Retina (tissue), 1 donor: ENCODE results near the gene RAB11FIP2.
"Not testable (repeated sequence)": the region's sequence is repeated elsewhere in the genome, so short reads cannot be mapped to it uniquely, and the experiment has no call there.

Source experiments
- DNase-seq: peaks from one replicate; pipeline ENCODE4 v3.0.0-alpha.2; 2016

RAB11FIP2 gene, protein sequence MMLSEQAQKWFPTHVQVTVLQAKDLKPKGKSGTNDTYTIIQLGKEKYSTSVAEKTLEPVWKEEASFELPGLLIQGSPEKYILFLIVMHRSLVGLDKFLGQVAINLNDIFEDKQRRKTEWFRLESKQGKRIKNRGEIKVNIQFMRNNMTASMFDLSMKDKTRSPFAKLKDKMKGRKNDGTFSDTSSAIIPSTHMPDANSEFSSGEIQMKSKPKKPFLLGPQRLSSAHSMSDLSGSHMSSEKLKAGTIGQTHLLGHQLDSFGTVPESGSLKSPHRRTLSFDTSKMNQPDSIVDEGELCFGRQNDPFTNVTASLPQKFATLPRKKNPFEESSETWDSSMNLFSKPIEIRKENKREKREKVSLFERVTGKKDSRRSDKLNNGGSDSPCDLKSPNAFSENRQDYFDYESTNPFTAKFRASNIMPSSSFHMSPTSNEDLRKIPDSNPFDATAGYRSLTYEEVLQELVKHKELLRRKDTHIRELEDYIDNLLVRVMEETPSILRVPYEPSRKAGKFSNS

DNA sequence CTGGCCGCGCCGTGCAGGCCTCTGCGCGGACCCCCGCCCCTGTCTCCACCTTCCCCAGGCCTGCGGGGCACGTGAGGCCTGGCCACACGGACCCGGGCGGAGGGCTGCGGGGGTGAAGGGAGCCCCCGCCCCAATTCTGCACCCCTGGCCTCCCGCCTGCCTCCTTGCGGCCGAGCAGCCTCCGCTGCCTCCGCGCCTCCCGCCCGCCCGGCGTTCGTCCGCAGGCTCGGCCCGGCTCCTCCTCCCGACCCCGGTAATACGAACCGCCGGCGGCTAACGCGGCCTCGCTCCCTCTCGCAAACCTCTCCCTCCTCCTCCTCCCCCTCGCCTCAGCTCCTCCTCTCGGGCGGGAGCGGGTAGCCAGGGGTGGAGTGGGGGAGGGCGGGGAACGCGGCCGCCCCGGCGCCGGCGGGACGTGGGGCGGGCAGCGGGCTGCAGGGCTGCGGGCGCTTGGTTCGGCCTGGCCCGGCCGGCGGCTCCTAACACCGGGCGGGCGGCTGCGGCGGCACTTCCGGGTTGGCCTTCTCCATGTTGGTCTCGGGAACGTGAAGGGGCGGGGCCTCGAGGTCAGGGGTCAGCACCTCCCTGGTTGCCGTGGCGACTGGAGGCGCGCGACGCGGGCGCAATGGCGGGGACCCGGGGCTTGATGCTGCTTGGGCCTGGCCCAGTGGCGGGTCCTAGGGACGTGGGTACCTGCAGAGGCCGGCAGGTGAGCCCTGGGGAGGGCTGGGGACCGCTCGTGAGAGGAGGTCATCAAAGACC is at the start of gene RAB11FIP2:
RAB11FIP2 (minus strand) TSS at position 547 of the 762 bp plus-strand sequence. CDS start 778 bp downstream, outside the sequence.
- peak; percentile 95 for DNase-seq

DNA sequence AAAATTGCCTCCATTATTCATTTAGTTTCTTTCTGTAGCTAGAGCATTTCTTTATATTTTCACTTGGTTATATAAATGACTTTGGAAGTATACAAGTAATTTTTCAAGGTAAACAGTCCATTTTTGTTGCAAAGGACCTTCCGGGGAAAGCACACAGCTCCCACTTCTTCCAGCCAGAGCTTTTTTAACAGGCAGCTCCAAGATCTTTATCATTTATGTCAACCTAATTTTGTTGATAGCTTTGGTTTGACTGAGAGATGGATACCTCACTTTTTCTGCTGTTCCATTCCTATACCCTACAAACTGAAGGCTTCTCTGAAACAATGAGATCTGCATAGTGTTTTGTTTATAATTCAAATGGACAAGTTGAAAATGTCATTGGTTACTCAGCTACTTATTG is 49.3 kb upstream of the RAB11FIP2 start:
- no peak for DNase-seq

DNA sequence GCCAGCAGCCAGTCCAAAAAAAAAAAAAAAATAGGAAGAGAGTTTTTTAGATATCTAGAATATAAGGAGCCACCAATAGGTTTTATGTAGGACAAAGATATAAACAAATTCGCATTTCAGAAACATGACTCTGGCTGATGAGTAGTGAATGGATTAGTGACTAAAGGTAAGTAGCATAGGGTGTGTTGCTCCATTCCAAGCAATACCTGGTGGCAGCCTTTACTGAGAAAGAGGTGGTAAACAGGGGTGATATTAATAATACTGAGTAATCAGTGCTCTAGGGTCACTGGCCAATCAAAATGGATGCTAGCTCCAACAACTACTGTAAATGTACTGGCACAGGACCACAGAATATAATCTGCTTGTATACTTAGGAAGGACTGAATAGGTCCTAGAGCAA is 45.5 kb upstream of the RAB11FIP2 start:
- no peak for DNase-seq

DNA sequence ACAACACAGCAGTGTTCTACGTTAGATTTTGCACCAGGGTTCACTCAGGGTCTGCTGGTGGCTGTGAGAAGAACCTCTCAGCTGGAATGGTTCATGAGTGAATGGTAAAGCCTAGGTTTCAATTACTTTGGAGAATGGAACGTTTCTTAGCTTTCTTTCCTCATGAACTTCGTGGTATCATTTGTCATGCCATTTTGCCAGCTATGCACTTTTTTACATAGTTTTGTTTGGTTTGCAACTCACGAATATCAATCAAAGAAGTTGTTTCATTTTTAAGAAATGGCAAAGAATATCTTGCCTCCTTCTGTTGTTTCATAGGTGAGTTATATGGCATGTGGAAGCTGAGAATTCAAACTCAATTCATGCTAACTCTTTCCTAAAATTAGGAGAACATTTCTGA is 34.1 kb upstream of the RAB11FIP2 start:
- DNase-seq = no peak

DNA sequence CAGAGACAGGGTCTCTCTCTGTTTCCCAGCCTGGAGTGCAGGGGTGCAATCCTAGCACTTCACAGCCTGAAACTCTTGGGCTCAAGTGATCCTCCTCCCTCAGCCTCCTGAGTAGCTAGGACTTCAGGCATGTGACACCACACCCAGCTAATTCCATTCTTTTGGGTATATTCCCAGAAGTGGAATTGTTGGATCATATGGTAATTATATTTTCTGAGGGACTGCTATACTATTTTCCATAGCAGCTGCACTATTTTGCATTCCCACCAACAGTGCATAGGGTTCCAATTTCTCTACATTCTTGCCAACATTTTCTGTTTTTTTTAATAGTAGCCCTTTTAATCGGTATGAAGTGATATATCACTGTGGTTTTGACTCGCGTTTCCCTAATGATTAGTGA is 30.0 kb upstream of the RAB11FIP2 start:
- DNase-seq = no peak

DNA sequence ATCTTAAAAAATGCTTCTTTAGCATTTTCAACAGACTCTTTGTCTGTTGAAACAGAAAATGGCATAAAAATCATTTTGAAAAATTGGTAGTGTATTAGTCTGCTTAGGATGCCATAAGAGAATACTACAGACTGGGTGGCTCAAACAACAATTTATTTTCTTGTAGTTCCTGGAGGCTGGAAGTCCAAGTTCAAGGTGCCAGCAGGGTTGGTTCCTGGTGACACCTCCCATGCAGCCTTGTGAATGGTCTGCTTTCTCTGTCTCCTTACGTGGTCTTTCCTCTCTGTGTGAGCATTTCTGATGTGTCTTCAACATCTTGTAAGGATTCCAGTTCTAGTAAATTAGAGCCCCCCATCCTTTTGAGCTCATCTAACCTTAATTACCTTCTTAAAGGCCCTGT is 26.1 kb upstream of the RAB11FIP2 start:
- no peak for DNase-seq

DNA sequence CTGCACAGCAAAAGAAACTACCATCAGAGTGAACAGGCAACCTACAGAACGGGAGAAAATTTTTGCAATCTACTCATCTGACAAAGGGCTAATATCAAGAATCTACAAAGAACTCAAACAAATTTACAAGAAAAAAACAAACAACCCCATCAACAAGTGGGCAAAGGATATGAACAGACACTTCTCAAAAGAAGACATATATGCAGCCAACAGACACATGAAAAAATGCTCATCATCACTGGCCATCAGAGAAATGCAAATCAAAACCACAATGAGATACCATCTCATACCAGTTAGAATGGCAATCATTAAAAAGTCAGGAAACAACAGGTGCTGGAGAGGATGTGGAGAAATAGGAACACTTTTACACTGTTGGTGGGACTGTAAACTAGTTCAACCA is 20.6 kb upstream of the RAB11FIP2 start:
- not testable (repeated sequence) for DNase-seq

DNA sequence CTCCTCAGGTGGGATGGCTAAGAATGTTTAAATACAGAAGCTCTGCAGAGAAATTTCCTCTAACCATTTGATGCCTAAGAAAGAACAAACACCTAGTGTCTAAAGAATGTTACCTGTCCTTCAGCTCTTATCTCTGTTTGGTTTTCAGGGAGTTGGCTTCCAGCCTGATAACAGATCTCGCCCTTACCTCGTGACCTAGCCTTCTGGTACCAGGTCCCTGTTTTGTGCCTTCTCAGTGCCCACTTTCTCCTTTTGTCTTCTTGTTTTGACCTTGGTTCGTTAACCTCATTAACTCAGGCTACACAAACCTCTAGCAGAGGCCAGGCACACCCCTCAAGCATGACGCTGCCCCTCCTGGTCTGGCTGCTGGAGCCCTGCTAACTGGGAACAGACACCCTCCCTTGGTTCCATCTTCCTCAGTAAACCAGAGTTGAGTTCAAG is 16.1 kb upstream of the RAB11FIP2 start:
- DNase-seq = peak; percentile 8

DNA sequence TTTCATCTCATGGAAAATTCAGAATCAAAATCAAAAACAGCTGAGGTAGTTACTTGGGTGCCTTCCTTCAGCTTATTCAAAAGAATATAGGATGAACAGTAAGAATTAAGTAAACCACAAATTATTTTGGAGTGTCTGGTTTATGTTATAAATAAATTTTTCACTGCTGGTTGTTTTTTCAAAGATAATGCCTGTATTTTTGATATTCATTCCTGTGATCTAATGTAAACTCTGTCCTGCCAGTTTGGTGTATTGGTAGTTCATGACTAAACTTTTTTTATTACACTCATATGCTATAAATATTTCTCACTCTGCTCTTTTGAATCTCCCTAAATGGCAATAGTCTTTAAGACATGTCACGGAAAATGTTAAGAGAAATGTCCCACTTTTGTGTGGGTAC is 11.6 kb upstream of the RAB11FIP2 start:
- no peak for DNase-seq

DNA sequence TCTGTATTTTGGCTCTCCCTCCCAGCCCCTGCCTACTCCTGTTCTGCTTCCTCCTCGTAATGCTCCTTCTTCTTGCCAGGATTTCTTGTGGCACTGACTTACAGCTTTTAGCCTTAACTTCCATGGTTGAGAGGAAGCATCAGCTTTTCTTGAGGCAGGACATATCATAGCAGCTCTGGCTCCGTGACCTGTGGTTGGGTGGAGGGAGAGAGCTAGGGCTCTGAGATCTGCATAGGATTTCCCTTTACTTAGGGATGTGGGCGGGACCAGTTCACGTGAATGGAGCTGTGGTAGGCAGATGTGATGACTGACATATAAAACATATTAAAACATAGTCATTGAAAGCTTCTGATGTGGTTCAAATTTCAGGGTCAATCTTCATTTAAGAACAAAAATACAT is 10.6 kb upstream of the RAB11FIP2 start:
- DNase-seq = no peak

DNA sequence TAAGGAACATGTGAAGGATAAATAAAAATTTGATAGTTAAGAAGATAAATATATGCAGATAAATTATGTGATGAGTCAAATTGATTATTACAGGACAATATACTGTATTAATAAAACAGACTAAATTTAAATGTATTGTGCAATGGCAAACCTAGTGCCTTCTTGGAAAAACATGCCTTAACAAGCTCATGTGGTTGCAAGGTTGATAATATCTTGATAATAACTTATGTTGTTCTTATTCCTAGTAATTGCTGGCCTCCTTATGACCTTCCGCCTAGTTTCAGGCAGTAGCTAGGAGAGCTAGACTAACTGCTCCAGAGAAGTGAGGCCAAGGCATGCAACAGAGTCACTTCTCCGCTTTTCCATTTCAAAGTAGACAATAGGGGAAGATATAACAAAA is 7.6 kb upstream of the RAB11FIP2 start:
- no peak for DNase-seq

DNA sequence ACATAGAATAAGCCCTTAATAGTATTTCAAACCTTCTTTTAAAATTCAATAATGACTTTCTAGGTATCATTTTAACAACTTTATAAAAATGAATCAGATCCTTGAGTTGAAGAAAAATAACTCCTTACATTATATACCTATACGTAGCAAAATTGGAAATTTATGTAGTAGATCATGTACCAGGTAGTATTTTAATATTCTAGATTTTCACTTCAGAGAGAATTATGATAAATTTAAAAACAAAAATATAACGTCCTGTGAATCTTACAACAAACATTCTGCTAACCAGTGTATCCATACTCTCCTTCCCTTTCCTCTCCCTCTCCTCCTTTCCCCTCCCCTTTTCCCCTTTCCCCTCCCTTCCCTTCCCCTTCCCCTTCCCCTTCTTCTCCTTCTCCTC is 6.1 kb upstream of the RAB11FIP2 start:
- no peak for DNase-seq

DNA sequence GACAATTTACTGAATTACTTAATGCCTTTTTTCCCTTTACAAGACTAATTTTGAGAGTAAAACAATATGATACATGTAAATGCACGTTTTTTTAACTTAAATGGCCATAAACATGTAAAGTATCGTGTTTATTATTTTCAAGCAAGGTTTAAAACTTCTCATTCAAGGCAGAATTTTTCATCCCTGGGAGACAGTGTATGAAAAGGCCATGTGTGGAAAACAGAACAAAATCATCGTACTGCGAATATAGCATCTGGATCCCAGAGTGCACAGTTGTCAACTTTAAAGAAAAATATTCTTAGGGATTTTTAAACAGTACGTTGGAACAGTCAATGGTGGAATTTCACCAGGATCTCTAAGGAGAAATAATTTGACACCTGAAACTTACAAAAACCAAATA is 1.1 kb upstream of the RAB11FIP2 start:
- no peak for DNase-seq

DNA sequence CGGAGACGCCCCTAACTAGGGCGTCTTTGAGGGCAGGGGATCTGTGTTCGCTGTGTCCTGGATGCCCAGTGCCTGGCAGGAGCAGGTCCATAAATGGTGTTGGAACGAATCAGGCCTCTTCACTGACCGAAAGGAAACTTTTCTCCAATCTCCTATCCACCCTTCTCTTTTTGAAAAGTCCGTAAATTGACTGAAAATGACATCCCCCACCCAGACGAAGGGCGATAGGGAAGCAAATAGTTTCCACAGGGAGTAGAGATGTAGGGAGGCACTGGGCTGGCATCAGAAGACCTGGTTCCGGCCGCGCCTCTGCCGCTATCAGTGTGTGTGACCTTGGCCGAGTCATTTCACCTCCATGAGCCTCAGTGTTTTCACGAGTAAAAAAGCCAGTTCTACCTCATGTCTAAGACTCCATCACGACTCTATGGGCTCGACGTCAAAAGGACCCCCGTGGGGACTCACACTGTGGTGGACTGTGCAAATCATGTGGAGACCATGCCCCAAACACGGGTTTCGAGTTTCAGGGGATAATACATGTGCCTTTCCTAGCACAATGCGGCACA is 497 bp upstream of the RAB11FIP2 start:
- DNase-seq = no peak

DNA sequence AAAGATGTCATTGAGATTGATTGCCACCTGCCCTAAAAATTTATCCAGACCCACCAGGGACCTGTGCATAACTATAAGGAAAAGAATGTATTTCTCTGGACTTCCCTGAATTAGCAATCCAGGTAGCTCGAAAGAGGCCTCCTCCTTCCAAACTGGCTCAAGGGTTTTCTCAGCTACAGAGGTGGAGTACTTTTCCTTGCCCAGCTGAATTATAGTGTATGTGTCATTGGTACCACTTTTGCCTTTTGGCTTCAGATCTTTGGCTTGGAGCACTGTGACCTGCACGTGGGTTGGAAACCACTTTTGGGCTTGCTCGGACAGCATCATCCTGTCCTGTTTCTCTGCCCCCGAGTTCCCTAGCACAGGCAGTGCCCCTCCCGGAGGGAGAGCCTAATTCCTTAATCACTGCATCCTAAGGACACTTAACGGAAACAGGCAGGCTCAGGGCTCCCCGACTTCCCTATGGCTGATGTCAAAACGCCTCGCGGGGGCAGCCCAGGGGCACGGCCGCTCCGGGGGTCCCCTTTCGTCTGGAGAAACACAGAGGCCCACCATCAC is 825 bp downstream of the RAB11FIP2 start:
- no peak for DNase-seq

DNA sequence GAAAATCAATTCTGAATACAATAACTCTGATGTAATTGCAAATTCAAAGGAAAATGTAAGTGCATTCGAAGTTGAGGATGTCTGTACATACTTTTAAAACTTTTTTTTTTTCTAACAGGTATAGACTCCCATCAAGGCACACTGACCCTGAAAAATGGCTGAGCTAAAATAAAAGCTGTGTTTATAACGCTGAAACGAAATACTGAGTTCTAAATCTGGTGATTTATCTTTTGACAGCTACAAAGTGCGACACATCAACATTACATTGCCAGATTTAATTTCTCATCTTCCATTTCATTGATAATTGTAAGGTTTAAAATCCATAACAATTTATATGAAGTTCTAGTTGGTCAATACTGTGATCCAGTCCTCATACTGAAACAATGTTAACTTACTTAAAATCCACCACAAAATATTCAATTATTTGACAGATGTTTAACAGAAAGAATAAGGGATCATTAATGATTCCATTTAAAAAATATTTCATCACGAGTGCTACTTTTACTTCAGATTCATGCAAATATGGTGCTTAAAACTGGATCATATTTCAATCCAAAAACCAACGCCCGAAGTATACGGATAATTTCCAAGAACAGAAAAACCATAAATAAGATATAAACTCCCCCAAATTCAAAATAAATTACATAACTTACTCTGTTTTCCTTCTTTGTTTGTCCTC is 1.4 kb downstream of the RAB11FIP2 start:
- no peak for DNase-seq

DNA sequence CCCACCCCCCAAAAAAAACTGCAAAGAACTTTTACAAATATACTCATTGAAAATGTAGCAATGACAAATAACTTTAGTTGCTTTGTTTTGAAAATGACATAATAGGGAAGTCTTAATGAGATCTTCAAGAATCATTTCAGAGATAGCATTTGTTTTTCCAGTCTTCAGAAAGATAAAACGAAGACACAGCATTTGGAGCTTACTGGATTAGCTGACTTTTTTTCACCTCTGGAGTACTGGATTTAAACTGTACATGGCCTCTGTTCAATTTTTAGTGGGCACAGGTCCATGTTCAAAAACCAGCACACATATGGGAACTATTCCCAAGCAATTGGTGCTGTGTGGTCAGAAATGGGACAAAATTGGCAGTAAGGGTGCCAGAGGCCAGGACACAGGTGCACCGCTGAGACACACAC is 3.9 kb downstream of the RAB11FIP2 start:
- DNase-seq = no peak

DNA sequence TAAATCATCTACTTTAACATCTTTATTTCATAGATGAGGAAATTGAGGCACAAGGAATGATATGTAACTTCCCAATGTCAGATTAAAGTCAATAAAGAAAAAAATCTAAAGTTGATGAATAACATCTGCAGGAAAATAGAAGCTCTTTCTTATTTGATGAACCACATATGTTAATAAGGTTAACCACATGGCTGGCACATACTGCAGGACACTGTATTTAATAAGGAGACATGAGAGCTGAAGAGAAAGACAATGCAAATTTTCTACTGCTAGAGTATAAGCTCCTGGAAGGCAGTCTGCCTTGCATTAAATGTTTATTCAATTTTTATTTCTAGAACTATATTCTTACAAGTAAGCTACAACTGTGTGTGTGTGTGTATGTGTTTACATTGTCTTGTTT is 4.4 kb downstream of the RAB11FIP2 start:
- DNase-seq = no peak

DNA sequence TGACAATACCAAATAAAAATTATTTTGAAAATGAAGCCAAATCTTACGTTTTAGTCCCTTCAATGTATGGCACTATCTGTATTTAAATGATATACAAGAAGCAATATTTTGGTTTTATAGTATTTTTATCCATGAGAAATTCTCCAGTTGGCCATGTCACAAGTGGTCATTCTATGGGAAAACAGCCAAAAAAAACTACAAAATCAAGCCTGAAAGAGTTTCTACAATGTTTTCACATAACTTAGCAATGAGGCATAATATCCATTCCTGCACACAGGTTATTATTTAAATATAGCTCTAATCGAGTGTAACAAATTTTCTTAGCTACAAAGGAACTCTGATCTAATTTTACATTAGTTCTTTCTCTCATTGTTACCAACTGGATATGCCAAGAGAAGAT is 5.4 kb downstream of the RAB11FIP2 start:
- no peak for DNase-seq

DNA sequence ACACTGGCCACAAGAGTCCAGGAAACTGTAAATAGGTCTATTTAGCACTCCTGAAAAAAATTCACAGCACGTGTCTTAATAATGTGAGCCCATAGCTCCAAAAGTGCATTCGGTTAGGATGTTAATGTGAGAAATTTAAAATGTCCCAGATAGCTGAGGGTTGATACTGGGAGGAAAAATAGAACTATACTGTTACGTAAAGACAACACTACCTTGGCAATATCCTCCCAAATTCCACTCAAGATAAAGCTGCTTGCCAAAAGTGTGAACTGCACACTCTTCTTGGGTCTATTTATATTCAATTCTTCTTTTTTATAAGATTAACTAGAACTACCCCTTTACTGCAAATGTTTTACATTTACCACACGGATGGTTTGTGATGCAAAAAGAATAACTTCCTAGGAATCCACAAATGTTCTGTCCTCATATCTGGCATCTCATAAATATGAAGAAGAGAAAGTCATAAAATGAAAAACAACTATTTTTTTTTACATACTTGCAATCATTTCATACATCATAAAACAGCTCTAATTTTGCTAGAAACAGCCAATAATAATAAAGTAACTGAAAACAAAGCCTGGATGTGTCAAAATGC is 10.4 kb downstream of the RAB11FIP2 start:
- DNase-seq = no peak

DNA sequence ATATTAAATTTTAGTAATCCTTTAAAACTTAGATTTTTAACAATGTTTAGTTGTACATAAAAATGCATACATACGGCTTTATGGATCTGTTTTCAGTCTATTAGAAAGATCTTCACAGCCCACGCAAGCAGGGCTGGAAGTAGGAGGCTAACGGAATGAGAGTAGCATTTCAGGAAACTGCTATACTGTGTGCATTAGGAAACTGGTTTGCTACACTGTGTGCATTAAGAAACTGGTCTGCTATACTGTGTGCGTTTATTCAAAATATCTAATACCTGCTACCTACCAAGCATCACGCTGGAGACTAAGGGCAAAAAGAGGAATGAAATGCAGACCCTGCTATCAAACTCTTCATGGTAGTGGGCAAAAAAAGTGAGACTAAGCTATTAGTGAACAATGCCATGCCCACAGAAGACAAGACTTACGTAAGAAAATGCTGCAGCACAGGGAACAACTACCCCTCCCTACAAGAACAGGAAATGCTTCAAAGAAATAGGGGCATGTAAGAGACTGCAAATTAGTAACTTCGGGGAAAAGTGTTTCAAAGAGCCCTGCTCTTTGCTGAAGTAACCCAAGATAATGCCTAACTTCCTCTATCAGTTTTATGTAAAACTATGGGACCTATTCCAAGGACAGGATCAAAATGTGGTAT is 11.3 kb downstream of the RAB11FIP2 start:
- no peak for DNase-seq

DNA sequence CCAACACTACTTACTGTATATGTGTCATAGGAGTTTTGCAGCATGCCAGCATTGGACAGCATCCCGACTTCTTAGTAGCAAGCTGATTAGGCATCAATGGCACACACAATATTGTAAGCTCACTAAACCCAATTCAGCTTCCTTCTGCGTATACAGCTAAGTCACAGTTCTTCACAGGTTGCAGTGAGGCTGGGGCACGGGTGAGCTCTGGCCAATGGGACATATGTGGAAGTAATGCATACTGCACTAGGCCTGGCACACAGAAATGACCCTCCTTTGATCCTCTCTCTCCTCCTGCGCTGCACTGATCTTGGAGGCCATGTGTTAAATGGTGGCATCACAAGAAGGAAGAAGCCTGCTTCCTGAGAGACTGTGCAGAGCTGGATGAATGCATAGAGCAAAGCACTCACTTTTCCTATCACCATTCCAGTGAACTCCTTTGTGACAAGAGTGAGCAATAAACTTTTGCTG is 11.9 kb downstream of the RAB11FIP2 start:
- no peak for DNase-seq
